ENCODE results near the gene NEURL1.
"Not testable (repeated sequence)": the region's sequence is repeated elsewhere in the genome, so short reads cannot be mapped to it uniquely, and the experiment has no call there.

Gene NEURL1

GRCh38 chr10:103590060-103590459 lies 96.6 kb downstream of the NEURL1 start:
- DNase-seq: no peak

GRCh38 chr10:103590744-103591291 lies 97.3 kb downstream of the NEURL1 start:
- DNase-seq: no peak

- DNase-seq: peak; percentile 26 to 30
Observed at GRCh38 chr10:103592186-103593021, 98.9 kb downstream of the NEURL1 start.

- no peak for DNase-seq
Observed at GRCh38 chr10:103593022-103593570, 99.6 kb downstream of the NEURL1 start.

- no peak for DNase-seq
Observed at GRCh38 chr10:103595933-103596726, 102.6 kb downstream of the NEURL1 start.

- no peak for DNase-seq
Observed at GRCh38 chr10:103597003-103597402, 103.5 kb downstream of the NEURL1 start.

GRCh38 chr10:103598654-103599115 lies 105.2 kb downstream of the NEURL1 start:
- DNase-seq: no peak

- DNase-seq: no peak
Observed at GRCh38 chr10:103599211-103599610, 105.7 kb downstream of the NEURL1 start.

- no peak for DNase-seq
Observed at GRCh38 chr10:103599907-103600306, 106.4 kb downstream of the NEURL1 start.

- no peak for DNase-seq
Observed at GRCh38 chr10:103600325-103600724, 106.8 kb downstream of the NEURL1 start.

- DNase-seq: no peak
Observed at GRCh38 chr10:103600956-103601569, 107.6 kb downstream of the NEURL1 start.

GRCh38 chr10:103602028-103602851 lies 108.7 kb downstream of the NEURL1 start:
- no peak for DNase-seq

- DNase-seq: no peak
Observed at GRCh38 chr10:103602852-103603155, 109.3 kb downstream of the NEURL1 start.

GRCh38 chr10:103603382-103603781 lies 109.9 kb downstream of the NEURL1 start:
- DNase-seq: no peak

- peak; percentile 39 to 48 for DNase-seq
Observed at GRCh38 chr10:103605359-103606096, 112.0 kb downstream of the NEURL1 start.

GRCh38 chr10:103606097-103606438 lies 112.6 kb downstream of the NEURL1 start:
- not testable (repeated sequence) for DNase-seq

GRCh38 chr10:103607051-103607450 lies 113.5 kb downstream of the NEURL1 start:
- DNase-seq: not testable (repeated sequence)

- not testable (repeated sequence) for DNase-seq
Observed at GRCh38 chr10:103608056-103608455, 114.6 kb downstream of the NEURL1 start.

GRCh38 chr10:103609231-103610082 lies 116.0 kb downstream of the NEURL1 start:
- DNase-seq: no peak

- no peak for DNase-seq
Observed at GRCh38 chr10:103610083-103610472, 116.6 kb downstream of the NEURL1 start.
